ENCODE measurements around the gene LRRC23. TPM values are rescaled to one million over a fixed set of nuclear protein-coding genes. Genes with fewer than 3 reads are reported as not detected.
A peak's percentile ranks its signal among the peaks of the same experiment; 100 is the strongest.
"Not testable (repeated sequence)": the region's sequence is repeated elsewhere in the genome, so short reads cannot be mapped to it uniquely, and the experiment has no call there.

LRRC23 gene
- total RNA-seq, 2 experiments from 2014 or later = 5.7 to 6.1 TPM

GRCh38 chr12:6879824-6880223 lies 24.8 kb upstream of the LRRC23 start:
- H3K9me3 Mint-ChIP-seq, H3K4me3 Mint-ChIP-seq, H3K27ac Mint-ChIP-seq, H3K4me1 Mint-ChIP-seq, H3K27me3 Mint-ChIP-seq, DNase-seq: not testable (repeated sequence)
- peaks cover 24% of the 10 kb centered on the region for H3K36me3 Mint-ChIP-seq (ENCODE audit: low read depth)
- POLR2A ChIA-PET = interaction anchor here (1.0 to 3.7 kb wide), 4 partner anchors 10 to 29 kb away, joined by 3 to 14 read pairs (median 4); no protein-coding TSS in a partner anchor
- CTCF ChIA-PET = interaction anchor here (0.8 kb wide), 1 partner anchor 11 kb away, joined by 3 read pairs; no protein-coding TSS in a partner anchor

DNA sequence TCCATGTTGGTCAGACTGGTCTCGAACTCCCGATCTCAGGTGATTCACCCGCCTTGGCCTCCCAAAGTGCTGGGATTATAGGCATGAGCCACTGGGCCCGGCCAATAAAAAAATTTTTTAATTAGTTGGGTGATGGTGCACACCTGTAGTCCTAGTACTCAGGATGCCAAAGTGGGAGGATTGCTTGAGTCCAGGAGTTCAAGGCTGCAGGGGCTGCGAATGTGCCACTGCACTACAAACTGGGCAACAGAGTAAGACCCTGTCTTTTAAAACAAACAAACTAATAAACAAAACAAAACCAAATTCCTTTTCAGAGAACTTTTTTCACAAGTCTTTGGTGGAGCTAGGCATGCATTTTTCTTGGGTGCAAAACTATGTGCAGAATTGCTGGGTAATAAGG lies 21.4 kb upstream of the LRRC23 start:
- Mint-ChIP-seq H3K9me3 (no peaks in the 10 kb centered on the region), H3K4me1 (peaks cover 2% of the 10 kb centered on the region), H3K4me3 (no peak overlapping the region), H3K27ac (no peak overlapping the region), H3K27me3 (no peaks in the 10 kb centered on the region), H3K36me3 (ENCODE audit: low read depth) (peaks cover 17% of the 10 kb centered on the region)
- ChIA-PET POLR2A (interaction anchor here (1.5 to 3.9 kb wide), 4 partner anchors 8 to 31 kb away, joined by 5 to 14 read pairs (median 14); partner anchors contain the start of genes CDCA3, SPSB2 and USP5), CTCF (interaction anchor here (0.7 to 2.7 kb wide), 3 partner anchors 8 to 14 kb away, joined by 3 to 17 read pairs (median 16); partner anchors contain the start of gene SPSB2)
- DNase-seq = no peak

GRCh38 chr12:6883683-6884082 lies 20.9 kb upstream of the LRRC23 start:
- no peak overlapping the region for H3K27ac Mint-ChIP-seq
- H3K9me3 Mint-ChIP-seq = no peaks in the 10 kb centered on the region
- peaks cover 20% of the 10 kb centered on the region for H3K36me3 Mint-ChIP-seq (ENCODE audit: low read depth)
- POLR2A ChIA-PET = interaction anchor here (2.6 to 3.9 kb wide), 3 partner anchors 11 to 32 kb away, joined by 12 to 14 read pairs (median 14); partner anchors contain the start of genes CDCA3, SPSB2 and USP5
- peaks cover 6% of the 10 kb centered on the region for H3K4me1 Mint-ChIP-seq
- H3K27me3 Mint-ChIP-seq = no peaks in the 10 kb centered on the region
- H3K4me3 Mint-ChIP-seq = no peak overlapping the region
- CTCF ChIA-PET = no interaction called here
- no peak for DNase-seq

GRCh38 chr12:6884539-6884938 lies 20.1 kb upstream of the LRRC23 start:
- POLR2A ChIA-PET = interaction anchor here (2.6 to 3.9 kb wide), 2 partner anchors 12 to 32 kb away, joined by 12 to 14 read pairs; partner anchors contain the start of genes CDCA3, SPSB2 and USP5
- DNase-seq = no peak
- peaks cover 18% of the 10 kb centered on the region for H3K36me3 Mint-ChIP-seq (ENCODE audit: low read depth)
- H3K27ac Mint-ChIP-seq = no peak overlapping the region
- no peaks in the 10 kb centered on the region for H3K9me3 Mint-ChIP-seq
- H3K4me1 Mint-ChIP-seq = peaks cover 9% of the 10 kb centered on the region
- no peaks in the 10 kb centered on the region for H3K27me3 Mint-ChIP-seq
- H3K4me3 Mint-ChIP-seq = no peak overlapping the region
- CTCF ChIA-PET = interaction anchor here (0.7 kb wide), 1 partner anchor 76 kb away, joined by 3 read pairs; no protein-coding TSS in a partner anchor

- Mint-ChIP-seq H3K36me3 (ENCODE audit: low read depth) (peaks cover 24% of the 10 kb centered on the region), H3K4me1 (peaks cover 25% of the 10 kb centered on the region)
- DNase-seq, H3K27me3 Mint-ChIP-seq, H3K27ac Mint-ChIP-seq, H3K9me3 Mint-ChIP-seq, CTCF ChIA-PET, H3K4me3 Mint-ChIP-seq: not testable (repeated sequence)
- POLR2A ChIA-PET = interaction anchor here (2.6 kb wide), 1 partner anchor 14 kb away, joined by 12 read pairs; the partner anchor contains the start of gene SPSB2
These were observed 18.2 kb upstream of the LRRC23 start for GRCh38 chr12:6886206-6886999.

GRCh38 chr12:6887460-6887859 lies 17.2 kb upstream of the LRRC23 start:
- ChIA-PET POLR2A (interaction anchor here (1.3 kb wide), 1 partner anchor 14 kb away, joined by 11 read pairs; the partner anchor contains the start of gene SPSB2), CTCF (interaction anchor here (1.4 kb wide), 1 partner anchor 15 kb away, joined by 3 read pairs; the partner anchor contains the start of gene SPSB2)
- Mint-ChIP-seq H3K36me3 (ENCODE audit: low read depth) (peaks cover 22% of the 10 kb centered on the region), H3K4me3 (no peak overlapping the region), H3K4me1 (peaks cover 34% of the 10 kb centered on the region), H3K9me3 (no peaks in the 10 kb centered on the region), H3K27me3 (no peaks in the 10 kb centered on the region), H3K27ac (no peak overlapping the region)
- no peak for DNase-seq

- Mint-ChIP-seq H3K4me3 (no peak overlapping the region), H3K36me3 (ENCODE audit: low read depth) (peaks cover 22% of the 10 kb centered on the region), H3K27me3 (no peaks in the 10 kb centered on the region), H3K4me1 (peaks cover 38% of the 10 kb centered on the region), H3K27ac (peak overlapping the region; percentile 45), H3K9me3 (no peaks in the 10 kb centered on the region)
- no peak for DNase-seq
- POLR2A ChIA-PET = interaction anchor here (1.3 kb wide), 1 partner anchor 15 kb away, joined by 11 read pairs; the partner anchor contains the start of gene SPSB2
- CTCF ChIA-PET = interaction anchor here (1.4 kb wide), 1 partner anchor 16 kb away, joined by 3 read pairs; the partner anchor contains the start of gene SPSB2
These were observed 16.3 kb upstream of the LRRC23 start for GRCh38 chr12:6888360-6888759.

DNA sequence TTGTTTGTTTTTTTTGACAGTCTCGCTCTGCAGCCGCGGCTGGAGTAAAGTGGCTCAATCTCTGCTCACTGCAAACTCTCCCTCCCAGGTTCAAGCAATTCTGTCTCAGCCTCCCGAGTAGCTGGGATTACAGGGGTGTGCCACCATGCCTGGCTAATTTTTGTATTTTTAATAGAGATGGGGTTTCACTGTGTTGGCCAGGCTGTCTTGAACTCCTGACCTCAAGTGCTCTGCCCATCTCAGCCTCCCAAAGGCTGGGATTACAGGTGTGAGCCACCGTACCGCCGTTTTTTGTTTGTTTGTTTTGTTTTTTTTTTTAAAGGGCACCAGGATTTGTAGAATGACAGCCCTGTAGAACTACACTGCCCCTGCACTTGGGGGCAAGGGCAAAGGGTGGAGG lies 15.8 kb upstream of the LRRC23 start:
- CTCF ChIA-PET, DNase-seq, POLR2A ChIA-PET, H3K27ac Mint-ChIP-seq, H3K9me3 Mint-ChIP-seq, H3K27me3 Mint-ChIP-seq, H3K4me3 Mint-ChIP-seq: not testable (repeated sequence)
- H3K4me1 Mint-ChIP-seq = peaks cover 38% of the 10 kb centered on the region
- H3K36me3 Mint-ChIP-seq (ENCODE audit: low read depth) = peaks cover 22% of the 10 kb centered on the region

DNA sequence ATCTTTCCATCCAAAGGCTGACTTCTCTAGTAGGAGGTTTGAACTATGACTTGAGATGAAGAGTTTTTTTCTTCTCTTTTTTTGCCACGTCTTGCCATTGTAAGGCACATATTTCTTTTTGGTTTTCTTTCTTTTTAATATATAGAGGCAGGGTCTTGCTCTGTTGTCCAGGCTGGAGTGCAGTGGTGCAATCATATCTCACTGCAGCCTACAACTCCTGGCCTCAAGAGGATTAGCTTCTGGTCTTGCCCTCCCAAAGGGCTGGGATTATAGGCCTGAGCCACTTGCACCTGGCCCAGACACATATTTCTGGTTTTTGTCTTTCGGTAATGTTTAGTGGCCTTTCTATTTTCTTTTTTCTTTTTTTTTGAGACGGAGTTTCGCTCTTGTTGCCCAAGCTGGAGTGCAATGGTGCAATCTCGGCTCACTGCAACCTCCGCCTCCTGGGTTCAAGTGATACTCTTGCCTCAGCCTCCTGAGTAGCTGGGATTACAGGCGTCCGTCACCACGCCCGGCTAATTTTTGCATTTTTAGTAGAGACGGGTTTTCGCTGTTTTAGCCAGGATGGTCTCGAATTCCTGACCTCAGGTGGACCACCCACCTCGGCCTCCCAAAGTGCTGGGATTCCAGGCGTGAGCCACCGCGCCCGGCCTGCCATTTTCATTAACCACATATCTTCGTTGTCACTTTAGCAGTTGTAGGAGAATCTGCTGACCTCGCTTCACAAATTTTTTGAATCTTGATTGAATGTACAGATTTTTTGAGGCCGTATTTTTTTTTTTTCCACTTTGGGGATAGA lies 14.6 kb upstream of the LRRC23 start:
- CTCF ChIA-PET, DNase-seq, H3K9me3 Mint-ChIP-seq, H3K27me3 Mint-ChIP-seq: not testable (repeated sequence)
- Mint-ChIP-seq H3K4me1 (peaks cover 38% of the 10 kb centered on the region), H3K4me3 (peak overlapping the region; percentile 79), H3K36me3 (ENCODE audit: low read depth) (peaks cover 12% of the 10 kb centered on the region), H3K27ac (peak overlapping the region; percentile 93)
- POLR2A ChIA-PET = interaction anchor here (2.6 kb wide), 1 partner anchor 9 kb away, joined by 14 read pairs; no protein-coding TSS in a partner anchor

DNA sequence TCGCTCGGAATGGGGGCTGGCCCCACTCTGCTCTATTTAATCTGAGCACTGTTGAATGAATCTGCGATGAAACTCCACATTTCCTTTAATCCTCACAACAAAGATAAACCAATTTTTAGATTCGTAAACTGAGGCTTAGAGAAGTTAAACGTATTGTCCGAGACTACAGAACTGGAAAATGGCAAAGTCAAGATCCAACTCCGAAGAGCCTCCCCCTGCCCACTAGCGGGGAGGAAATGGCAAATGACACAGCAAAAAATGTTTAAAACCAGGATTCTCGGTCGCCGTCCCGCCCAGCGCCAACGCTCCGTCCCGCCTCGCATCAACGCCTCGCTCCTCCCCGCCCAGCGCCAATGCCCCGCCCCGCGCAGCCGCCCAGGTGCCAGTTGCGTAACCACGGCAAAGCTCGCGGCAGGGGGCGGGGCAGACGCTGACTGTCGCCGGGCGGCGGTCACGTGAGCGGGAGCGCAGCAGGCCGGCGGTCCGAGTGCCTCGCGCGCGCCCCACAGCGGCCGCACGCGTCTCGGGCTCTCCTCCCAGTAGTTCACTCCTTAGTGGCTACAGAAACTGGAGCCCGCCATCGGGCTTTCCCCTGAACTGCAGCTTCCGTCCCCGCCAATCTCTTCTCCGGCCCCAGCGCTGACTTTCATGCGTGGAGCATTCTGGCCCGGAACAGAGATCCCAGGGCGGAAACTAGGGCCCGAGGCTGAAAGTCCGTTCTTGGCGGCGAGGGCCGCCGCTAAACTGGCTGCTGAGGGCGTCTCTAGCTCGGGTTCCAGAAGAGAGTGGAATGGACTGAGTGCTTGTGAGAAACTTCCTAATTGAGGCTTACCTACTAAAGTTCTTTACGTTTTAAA lies 13.6 kb upstream of the LRRC23 start:
- peak overlapping the region; percentile 93 for H3K27ac Mint-ChIP-seq
- H3K27me3 Mint-ChIP-seq = no peaks in the 10 kb centered on the region
- H3K4me1 Mint-ChIP-seq = peaks cover 38% of the 10 kb centered on the region
- ChIA-PET POLR2A (interaction anchor here (0.6 to 2.8 kb wide), 22 partner anchors 9 to 217 kb away, joined by 3 to 69 read pairs (median 6); partner anchors contain the start of genes C12orf57, C1RL, CD4 and CDCA3), CTCF (interaction anchor here (0.6 to 2.8 kb wide), 36 partner anchors 8 to 421 kb away, joined by 3 to 120 read pairs (median 4); partner anchors contain the start of genes C12orf57, CD4, CDCA3 and COPS7A)
- DNase-seq = peak; percentile 99
- peaks cover 10% of the 10 kb centered on the region for H3K36me3 Mint-ChIP-seq (ENCODE audit: low read depth)
- H3K4me3 Mint-ChIP-seq = peak overlapping the region; percentile 79
- no peaks in the 10 kb centered on the region for H3K9me3 Mint-ChIP-seq

- DNase-seq = no peak
- POLR2A ChIA-PET = interaction anchor here (0.6 to 2.8 kb wide), 22 partner anchors 9 to 217 kb away, joined by 3 to 69 read pairs (median 6); partner anchors contain the start of genes C12orf57, C1RL, CD4 and CDCA3
- Mint-ChIP-seq H3K9me3 (no peaks in the 10 kb centered on the region), H3K36me3 (ENCODE audit: low read depth) (peaks cover 10% of the 10 kb centered on the region), H3K27ac (peak overlapping the region; percentile 93), H3K4me1 (peaks cover 38% of the 10 kb centered on the region), H3K27me3 (no peaks in the 10 kb centered on the region), H3K4me3 (peak overlapping the region; percentile 79)
- CTCF ChIA-PET = interaction anchor here (0.6 to 2.8 kb wide), 33 partner anchors 8 to 276 kb away, joined by 3 to 120 read pairs (median 5); partner anchors contain the start of genes C12orf57, CDCA3, COPS7A and ENO2
These were observed 13.0 kb upstream of the LRRC23 start for GRCh38 chr12:6891646-6892001.

Data from activated CD4-positive, alpha-beta memory T cell treated with anti-CD3 and anti-CD28 coated beads, Interleukin-2, amount 10 ng/mL, durations not matched to agents 7 days and 5 days (primary cell).